Mucosa of descending colon (tissue), 3 donors: ENCODE measurements around the gene BEST1. TPM values are rescaled to one million over a fixed set of nuclear protein-coding genes. Genes with fewer than 3 reads are reported as not detected.
A peak's percentile ranks its signal among the peaks of the same experiment; 100 is the strongest.

Source experiments
- ATAC-seq: fragments of 200-7000 bp; cut with Tn5 transposase; one replicate; pipeline ENCODE4 v1.9.1; 2020; ENCODE audit warnings: mild to moderate bottlenecking, moderate library complexity
- DNase-seq, 3 donors: peaks; one replicate each; pipeline ENCODE4 v3.0.0-alpha.2; 2020
- H3K36me3 ChIP-seq: fragments of 200-600 bp; one replicate; pipeline ENCODE4 v1.8.0; 2021; ENCODE audit warnings: low read depth, mild to moderate bottlenecking
- H3K4me1 ChIP-seq: fragments of 200-600 bp; one replicate; pipeline ENCODE4 v1.8.0; 2021; ENCODE audit warnings: low read depth, mild to moderate bottlenecking
- H3K4me3 ChIP-seq: fragments of 200-600 bp; one replicate; pipeline ENCODE4 v1.8.0; 2021; ENCODE audit warnings: mild to moderate bottlenecking
- H3K9me3 ChIP-seq: fragments of 200-600 bp; one replicate; pipeline ENCODE4 v1.8.0; 2021; ENCODE audit warnings: mild to moderate bottlenecking
- CTCF ChIP-seq: fragments of 200-600 bp; IDR thresholded peaks from one replicate; pipeline ENCODE4 v1.8.0; 2022; ENCODE audit warnings: antibody characterized with exemption, mild to moderate bottlenecking
- intact Hi-C, 2 donors: fragments of 100-400 bp; cut with DNase I in 1 of 2; cut with micrococcal nuclease in 1 of 2; formaldehyde crosslinking; loops; one replicate each; pipeline versions ENCODE4 v1.11.0 to v1.11.1; 2022; cut with DNase I, micrococcal nuclease
- total RNA-seq, 3 donors: library from RNA; stranded (reverse); fragmentation: NEBNext Ultra II Directional in 2 of 3; extraction: Animal tissue kit (Norgen Biotek cat#: 25700) in 2 of 3; gene quantifications; one replicate each; pipeline versions ENCODE4 v1.2.1 to v1.2.4, GENCODE V29; 2021 to 2023
- donor health status: DM: no; HTN: no; CAD: no; lungs with moderate emphysema.
- donor health status: DM: no; HTN: no; CAD: no.
- donor health status: DM: no; HTN: yes; CAD: no.

The BEST1 gene
- total RNA-seq, 3 donors from 2014 or later = 0.41 to 2.8 (median 1.8) TPM

GRCh38 chr11:61954106-61954850 is 4.1 kb downstream of the BEST1 start:
- Histone ChIP-seq H3K4me1 (peaks cover 18% of the 10 kb centered on the region), H3K9me3 (no peaks in the 10 kb centered on the region), H3K4me3 (no peak overlapping the region), H3K36me3 (no peaks in the 10 kb centered on the region)
- ATAC-seq (no peak), DNase-seq (no peak)
- intact Hi-C loops = no loop called here
- no peak for TF ChIP-seq CTCF

GRCh38 chr11:61954851-61955421 is 4.8 kb downstream of the BEST1 start:
- peaks cover 18% of the 10 kb centered on the region for H3K4me1 ChIP-seq
- H3K4me3 ChIP-seq = no peak overlapping the region
- intact Hi-C loops = no loop called here
- DNase-seq = peak; percentile 32 to 76 (median 50)
- H3K9me3 ChIP-seq = no peaks in the 10 kb centered on the region
- no peaks in the 10 kb centered on the region for H3K36me3 ChIP-seq
- ATAC-seq = peak; percentile 71
- TF ChIP-seq CTCF = no peak

- ATAC-seq (peak; percentile 66), DNase-seq (peak in 2 of 3 donors; percentile 58 to 70)
- Histone ChIP-seq H3K9me3 (no peaks in the 10 kb centered on the region), H3K36me3 (no peaks in the 10 kb centered on the region), H3K4me3 (no peak overlapping the region), H3K4me1 (peaks cover 18% of the 10 kb centered on the region)
- TF ChIP-seq CTCF = no peak
- intact Hi-C loops = no loop called here
Observed at GRCh38 chr11:61955422-61956135, 5.4 kb downstream of the BEST1 start.

GRCh38 chr11:61956191-61957020 is 6.3 kb downstream of the BEST1 start:
- H3K9me3 ChIP-seq = no peaks in the 10 kb centered on the region
- peaks cover 18% of the 10 kb centered on the region for H3K4me1 ChIP-seq
- no peaks in the 10 kb centered on the region for H3K36me3 ChIP-seq
- intact Hi-C loops = no loop called here
- DNase-seq (no peak), ATAC-seq (no peak)
- H3K4me3 ChIP-seq = no peak overlapping the region
- no peak for TF ChIP-seq CTCF

- no peaks in the 10 kb centered on the region for H3K36me3 ChIP-seq
- DNase-seq = no peak
- no peaks in the 10 kb centered on the region for H3K9me3 ChIP-seq
- intact Hi-C loops = no loop called here
- H3K4me3 ChIP-seq = no peak overlapping the region
- peaks cover 18% of the 10 kb centered on the region for H3K4me1 ChIP-seq
- TF ChIP-seq CTCF = no peak
- no peak for ATAC-seq
Observed at GRCh38 chr11:61957021-61957770, 7.0 kb downstream of the BEST1 start.
